Osteoblast (primary cell): ENCODE data around the gene SORL1. TPM values are rescaled to one million over a fixed set of nuclear protein-coding genes. Genes with fewer than 3 reads are reported as not detected.

Experiments
- DNase-seq: peaks from one replicate; pipeline ENCODE4 v3.0.0; 2011; ENCODE audit warnings: low spot score, mixed read lengths; ENCODE audit not compliant: insufficient read length; ENCODE audit errors: missing footprints
- H2AFZ ChIP-seq: 2 replicates; pipeline ENCODE4 v1.6.0; 2011; ENCODE audit warnings: mild to moderate bottlenecking, low read length
- H3K27ac ChIP-seq: 2 replicates; pipeline ENCODE4 v1.5.1; 2011; ENCODE audit warnings: mild to moderate bottlenecking, low read depth, low read length, moderate library complexity
- H3K27me3 ChIP-seq: 2 replicates; pipeline ENCODE4 v1.6.0; 2012; ENCODE audit warnings: mild to moderate bottlenecking, control low read depth, inconsistent platforms, low read length, moderate library complexity; ENCODE audit not compliant: insufficient read depth
- H3K36me3 ChIP-seq: 2 replicates; pipeline ENCODE4 v1.5.1; 2011; ENCODE audit warnings: mild to moderate bottlenecking, low read length, control low read depth, moderate library complexity; ENCODE audit not compliant: insufficient read depth
- H3K4me1 ChIP-seq: 2 replicates; pipeline ENCODE4 v1.5.1; 2011; ENCODE audit warnings: mild to moderate bottlenecking, low read length, control low read depth, moderate library complexity; ENCODE audit not compliant: insufficient read depth
- H3K4me2 ChIP-seq: 2 replicates; pipeline ENCODE4 v1.6.0; 2011; ENCODE audit warnings: mild to moderate bottlenecking, low read length; ENCODE audit not compliant: insufficient read depth
- H3K4me3 ChIP-seq: fragments of 200-600 bp; sonication (generic); 3 replicates; pipeline ENCODE4 v1.5.1; 2012; ENCODE audit warnings: mild to moderate bottlenecking, low read length, inconsistent platforms; ENCODE audit not compliant: insufficient read depth
- H3K79me2 ChIP-seq: 2 replicates; pipeline ENCODE4 v1.6.0; 2012; ENCODE audit warnings: mild to moderate bottlenecking, low read length, control low read depth, inconsistent platforms; ENCODE audit not compliant: insufficient read depth
- H3K9me3 ChIP-seq: 2 replicates; pipeline ENCODE4 v1.5.1; 2011; ENCODE audit warnings: low read depth, low read length, control low read depth
- H4K20me1 ChIP-seq: 2 replicates; pipeline ENCODE4 v1.6.0; 2012; ENCODE audit warnings: mild to moderate bottlenecking, low read length, control low read depth; ENCODE audit not compliant: insufficient read depth
- total RNA-seq: library from RNA; depleted of rRNA; stranded (reverse); fragments of >200 nt; gene quantifications from 2 replicates; pipeline ENCODE4 v1.2.3, GENCODE V29; 2012
- TF ChIP-seq, protein P1 (sequence below): IDR thresholded peaks from 2 replicates; pipeline ENCODE4 v1.5.1; 2011; ENCODE audit warnings: mild to moderate bottlenecking, low read depth, low read length, moderate library complexity; ENCODE audit errors: extremely low read depth

Gene SORL1
- total RNA-seq, 1 donor: 0.36 TPM

DNA sequence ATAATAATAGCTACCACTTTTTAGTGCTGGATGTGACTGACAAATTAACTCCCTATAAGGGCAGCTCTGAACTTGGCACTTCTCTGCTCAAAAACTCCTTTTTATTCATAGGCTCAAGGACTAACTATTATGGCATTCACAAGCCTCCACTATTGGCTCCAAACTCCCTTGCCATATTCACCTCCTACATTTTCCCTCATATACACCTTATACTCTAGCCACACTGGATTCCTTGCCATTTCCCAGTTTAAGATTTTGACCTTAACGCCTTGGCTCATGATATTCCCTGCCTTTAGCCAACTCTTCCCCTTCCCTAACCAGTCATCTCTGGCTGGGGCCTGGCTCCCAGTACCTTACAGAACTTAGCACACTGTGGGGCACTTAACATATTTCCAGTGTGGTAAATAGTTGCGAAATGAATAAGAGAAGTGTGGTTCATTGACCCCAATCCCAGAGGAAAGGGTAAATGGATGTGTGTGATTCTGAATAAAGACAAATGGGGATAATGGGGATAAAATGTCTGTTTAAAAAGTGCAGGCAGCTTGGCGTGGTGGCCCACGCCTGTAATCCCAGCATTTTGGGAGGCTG is 40.0 kb upstream of the SORL1 start:
- no peak overlapping the region for H3K27ac ChIP-seq
- no peak overlapping the region for H2AFZ ChIP-seq
- no peak for DNase-seq
- H3K27me3 ChIP-seq: peaks cover 8% of the 10 kb centered on the region
- H3K4me3 ChIP-seq: no peak overlapping the region
- TF ChIP-seq, protein P1, sequence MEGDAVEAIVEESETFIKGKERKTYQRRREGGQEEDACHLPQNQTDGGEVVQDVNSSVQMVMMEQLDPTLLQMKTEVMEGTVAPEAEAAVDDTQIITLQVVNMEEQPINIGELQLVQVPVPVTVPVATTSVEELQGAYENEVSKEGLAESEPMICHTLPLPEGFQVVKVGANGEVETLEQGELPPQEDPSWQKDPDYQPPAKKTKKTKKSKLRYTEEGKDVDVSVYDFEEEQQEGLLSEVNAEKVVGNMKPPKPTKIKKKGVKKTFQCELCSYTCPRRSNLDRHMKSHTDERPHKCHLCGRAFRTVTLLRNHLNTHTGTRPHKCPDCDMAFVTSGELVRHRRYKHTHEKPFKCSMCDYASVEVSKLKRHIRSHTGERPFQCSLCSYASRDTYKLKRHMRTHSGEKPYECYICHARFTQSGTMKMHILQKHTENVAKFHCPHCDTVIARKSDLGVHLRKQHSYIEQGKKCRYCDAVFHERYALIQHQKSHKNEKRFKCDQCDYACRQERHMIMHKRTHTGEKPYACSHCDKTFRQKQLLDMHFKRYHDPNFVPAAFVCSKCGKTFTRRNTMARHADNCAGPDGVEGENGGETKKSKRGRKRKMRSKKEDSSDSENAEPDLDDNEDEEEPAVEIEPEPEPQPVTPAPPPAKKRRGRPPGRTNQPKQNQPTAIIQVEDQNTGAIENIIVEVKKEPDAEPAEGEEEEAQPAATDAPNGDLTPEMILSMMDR: no peak
- no peaks in the 10 kb centered on the region for H3K79me2 ChIP-seq
- no peaks in the 10 kb centered on the region for H3K9me3 ChIP-seq
- no peaks in the 10 kb centered on the region for H4K20me1 ChIP-seq
- H3K4me1 ChIP-seq: peaks cover 4% of the 10 kb centered on the region
- no peak overlapping the region for H3K4me2 ChIP-seq
- H3K36me3 ChIP-seq: no peaks in the 10 kb centered on the region

DNA sequence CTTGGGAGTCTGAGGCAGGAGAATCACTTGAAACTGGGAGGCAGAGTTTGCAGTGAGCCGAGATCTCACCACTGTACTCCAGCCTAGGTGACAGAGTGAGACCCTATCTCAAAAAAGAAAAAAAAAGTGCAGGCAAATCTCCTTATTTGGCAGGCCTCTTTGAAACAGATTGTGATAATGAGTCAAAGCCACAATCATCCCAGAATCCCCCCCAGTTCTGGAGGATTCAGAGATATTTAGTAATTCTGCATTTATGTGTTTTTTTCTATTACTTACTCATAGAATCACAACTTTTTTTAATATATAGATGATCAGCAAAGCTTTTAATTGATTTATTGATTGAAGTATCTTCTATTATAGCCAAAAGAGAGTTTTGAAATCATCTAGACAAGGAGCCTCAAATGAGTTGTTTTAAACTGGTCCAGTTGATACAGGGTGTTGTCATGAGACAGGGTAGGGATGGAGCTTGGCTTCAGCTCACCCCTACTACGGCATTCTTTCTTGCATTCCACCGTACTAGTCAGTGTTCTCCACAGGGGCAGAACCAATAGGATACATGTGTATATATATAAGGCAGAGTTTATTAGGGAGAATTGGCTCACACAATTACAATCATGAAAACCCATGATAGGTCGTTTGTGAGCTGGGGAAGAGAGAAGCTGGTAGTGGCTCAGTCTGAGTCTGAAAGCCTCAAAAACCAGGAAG is 39.3 kb upstream of the SORL1 start:
- no peak for DNase-seq
- Histone ChIP-seq H3K27ac (no peak overlapping the region), H2AFZ (no peak overlapping the region), H3K79me2 (no peaks in the 10 kb centered on the region), H3K27me3 (peaks cover 8% of the 10 kb centered on the region), H3K4me2 (no peak overlapping the region), H3K36me3 (no peaks in the 10 kb centered on the region), H3K4me3 (no peak overlapping the region), H3K4me1 (peaks cover 9% of the 10 kb centered on the region), H4K20me1 (no peaks in the 10 kb centered on the region), H3K9me3 (no peaks in the 10 kb centered on the region)
- TF ChIP-seq, protein P1: no peak

DNA sequence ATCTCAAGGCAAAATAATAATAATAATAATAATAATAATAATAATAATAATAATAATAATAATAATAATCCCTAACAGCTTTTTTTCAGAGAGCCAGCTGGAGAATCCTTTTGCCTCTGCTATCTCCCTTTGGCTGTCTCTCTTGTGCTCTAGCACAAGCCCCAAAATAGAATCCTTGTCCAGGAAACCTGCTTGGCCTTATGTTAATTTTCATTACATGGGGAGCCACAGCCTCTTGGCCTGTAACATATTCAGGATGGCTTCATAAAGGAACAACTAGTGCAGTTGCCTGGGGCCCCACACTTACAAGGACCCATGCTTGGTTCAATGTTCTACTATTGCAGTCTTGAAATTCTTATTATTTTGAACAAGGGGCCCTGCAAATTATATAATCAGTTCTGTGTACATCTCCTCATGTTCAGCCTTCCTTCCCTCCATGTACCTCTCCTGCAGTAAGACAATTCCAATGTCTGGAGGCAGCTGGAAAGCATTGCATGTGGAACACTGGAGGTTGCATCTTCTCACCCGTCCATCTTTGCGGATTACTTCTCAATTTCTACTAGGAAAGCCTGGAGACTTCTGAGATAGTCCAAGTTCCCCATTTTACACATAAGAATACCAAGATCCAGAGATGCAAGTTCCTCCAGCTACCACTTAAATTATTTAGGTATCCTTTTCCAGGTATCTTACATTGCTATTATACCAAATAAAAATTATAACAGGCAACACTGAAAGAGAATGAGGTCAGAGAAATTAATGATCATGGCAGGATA is 37.8 kb upstream of the SORL1 start:
- no peak for DNase-seq
- H3K4me3 ChIP-seq: no peak overlapping the region
- H4K20me1 ChIP-seq: no peaks in the 10 kb centered on the region
- no peaks in the 10 kb centered on the region for H3K79me2 ChIP-seq
- TF ChIP-seq, protein P1: no peak
- H3K4me2 ChIP-seq: no peak overlapping the region
- no peak overlapping the region for H3K27ac ChIP-seq
- no peaks in the 10 kb centered on the region for H3K36me3 ChIP-seq
- peaks cover 9% of the 10 kb centered on the region for H3K4me1 ChIP-seq
- H3K9me3 ChIP-seq: no peaks in the 10 kb centered on the region
- no peak overlapping the region for H2AFZ ChIP-seq
- H3K27me3 ChIP-seq: peaks cover 13% of the 10 kb centered on the region

- H2AFZ ChIP-seq: no peak overlapping the region
- no peaks in the 10 kb centered on the region for H4K20me1 ChIP-seq
- TF ChIP-seq, protein P1: no peak
- H3K27ac ChIP-seq: no peak overlapping the region
- no peak for DNase-seq
- no peaks in the 10 kb centered on the region for H3K79me2 ChIP-seq
- H3K4me1 ChIP-seq: peaks cover 9% of the 10 kb centered on the region
- H3K4me2 ChIP-seq: no peak overlapping the region
- H3K4me3 ChIP-seq: no peak overlapping the region
- H3K9me3 ChIP-seq: no peaks in the 10 kb centered on the region
- H3K27me3 ChIP-seq: peaks cover 21% of the 10 kb centered on the region
- H3K36me3 ChIP-seq: no peaks in the 10 kb centered on the region
Measured at GRCh38 chr11:121415856-121416255, 36.3 kb upstream of the SORL1 start.
